ENCODE data around the gene ARHGEF1.

The ARHGEF1 gene

DNA sequence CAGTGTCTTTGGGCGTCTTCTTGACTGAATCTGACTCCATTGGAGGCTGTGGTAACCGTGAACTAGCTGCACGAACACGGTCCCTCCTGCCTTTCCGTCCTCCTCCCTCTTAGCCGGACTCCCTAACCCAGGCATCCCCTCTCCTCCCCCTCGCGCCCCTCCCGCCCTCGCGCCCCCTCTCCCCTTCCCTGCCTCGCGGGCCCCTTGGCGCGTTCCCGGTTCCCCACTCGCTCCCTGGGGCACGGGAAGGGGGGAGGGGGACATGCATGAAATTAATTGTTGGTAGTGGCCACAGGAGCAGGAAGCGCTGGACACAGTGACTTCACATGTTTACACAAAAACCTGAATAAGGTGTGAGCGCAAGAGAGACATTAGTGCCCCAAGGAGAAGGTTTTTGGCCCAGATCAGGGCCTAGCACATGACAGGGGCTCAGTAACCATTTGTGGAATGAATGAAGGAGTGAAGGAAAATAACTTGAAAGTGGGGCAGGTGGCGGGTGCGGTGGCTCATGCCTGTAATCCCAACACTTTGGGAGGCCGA lies 37.9 kb upstream of the ARHGEF1 start:
- H3K27me3 ChIP-seq (ENCODE audit: insufficient read depth, low read length, poor library complexity, severe bottlenecking), result no peaks in the 10 kb centered on the region
- H3K4me2 ChIP-seq (ENCODE audit: low read depth, low read length, poor library complexity, severe bottlenecking), result no peak overlapping the region
- no peaks in the 10 kb centered on the region for H3K79me2 ChIP-seq (ENCODE audit: insufficient read depth, low read length)
- no peaks in the 10 kb centered on the region for H3K36me3 ChIP-seq (ENCODE audit: insufficient read depth, low read length)
- H2AFZ ChIP-seq (ENCODE audit: low read length), result no peak overlapping the region
- no peaks in the 10 kb centered on the region for H3K4me1 ChIP-seq (ENCODE audit: insufficient read depth, low read length, poor library complexity, severe bottlenecking)
- no peak overlapping the region for H3K4me3 ChIP-seq (ENCODE audit: low read length, poor library complexity, severe bottlenecking)
- no peaks in the 10 kb centered on the region for H3K9me3 ChIP-seq (ENCODE audit: insufficient read depth, low read depth, low read length)
- H3K9me2 ChIP-seq (replicated peaks; ENCODE audit: low read depth, low read length), result no peaks in the 10 kb centered on the region
- no peaks in the 10 kb centered on the region for H4K20me1 ChIP-seq (ENCODE audit: insufficient read depth, low read length, poor library complexity, severe bottlenecking)
- no peaks in the 10 kb centered on the region for H3F3A ChIP-seq (ENCODE audit: low read depth)
- H3K9ac ChIP-seq (ENCODE audit: low read depth, low read length, poor library complexity, severe bottlenecking), result no peak overlapping the region
- TF ChIP-seq CTCF (conservative IDR thresholded peaks at IDR 0.05; ENCODE audit: low read length), result no peak

- no peak overlapping the region for H3K4me2 ChIP-seq (ENCODE audit: low read depth, low read length, poor library complexity, severe bottlenecking)
- no peaks in the 10 kb centered on the region for H3F3A ChIP-seq (ENCODE audit: low read depth)
- no peaks in the 10 kb centered on the region for H4K20me1 ChIP-seq (ENCODE audit: insufficient read depth, low read length, poor library complexity, severe bottlenecking)
- H2AFZ ChIP-seq (ENCODE audit: low read length), result no peak overlapping the region
- H3K27me3 ChIP-seq (ENCODE audit: insufficient read depth, low read length, poor library complexity, severe bottlenecking), result no peaks in the 10 kb centered on the region
- H3K79me2 ChIP-seq (ENCODE audit: insufficient read depth, low read length), result no peaks in the 10 kb centered on the region
- H3K9ac ChIP-seq (ENCODE audit: low read depth, low read length, poor library complexity, severe bottlenecking), result no peak overlapping the region
- no peaks in the 10 kb centered on the region for H3K36me3 ChIP-seq (ENCODE audit: insufficient read depth, low read length)
- TF ChIP-seq CTCF (conservative IDR thresholded peaks at IDR 0.05; ENCODE audit: low read length), result no peak
- no peak for TF ChIP-seq EZH2phosphoT487 (IDR thresholded peaks at IDR 0.05; ENCODE audit: borderline replicate concordance)
- no peaks in the 10 kb centered on the region for H3K9me2 ChIP-seq (replicated peaks; ENCODE audit: low read depth, low read length)
- no peak overlapping the region for H3K4me3 ChIP-seq (ENCODE audit: low read length, poor library complexity, severe bottlenecking)
- no peaks in the 10 kb centered on the region for H3K9me3 ChIP-seq (ENCODE audit: insufficient read depth, low read depth, low read length)
- no peaks in the 10 kb centered on the region for H3K4me1 ChIP-seq (ENCODE audit: insufficient read depth, low read length, poor library complexity, severe bottlenecking)
These were observed 35.5 kb upstream of the ARHGEF1 start for GRCh38 chr19:41847351-41848105.

GRCh38 chr19:41848666-41849065 lies 34.3 kb upstream of the ARHGEF1 start:
- H3K27me3 ChIP-seq (ENCODE audit: insufficient read depth, low read length, poor library complexity, severe bottlenecking), result no peaks in the 10 kb centered on the region
- H3K9me3 ChIP-seq (ENCODE audit: insufficient read depth, low read depth, low read length), result no peaks in the 10 kb centered on the region
- no peaks in the 10 kb centered on the region for H3K36me3 ChIP-seq (ENCODE audit: insufficient read depth, low read length)
- H3K4me2 ChIP-seq (ENCODE audit: low read depth, low read length, poor library complexity, severe bottlenecking), result no peak overlapping the region
- H4K20me1 ChIP-seq (ENCODE audit: insufficient read depth, low read length, poor library complexity, severe bottlenecking), result no peaks in the 10 kb centered on the region
- no peaks in the 10 kb centered on the region for H3K79me2 ChIP-seq (ENCODE audit: insufficient read depth, low read length)
- no peaks in the 10 kb centered on the region for H3K4me1 ChIP-seq (ENCODE audit: insufficient read depth, low read length, poor library complexity, severe bottlenecking)
- no peaks in the 10 kb centered on the region for H3F3A ChIP-seq (ENCODE audit: low read depth)
- H3K4me3 ChIP-seq (ENCODE audit: low read length, poor library complexity, severe bottlenecking), result no peak overlapping the region
- H3K9me2 ChIP-seq (replicated peaks; ENCODE audit: low read depth, low read length), result no peaks in the 10 kb centered on the region
- TF ChIP-seq CTCF (conservative IDR thresholded peaks at IDR 0.05; ENCODE audit: low read length), result no peak
- no peak overlapping the region for H2AFZ ChIP-seq (ENCODE audit: low read length)
- no peak overlapping the region for H3K9ac ChIP-seq (ENCODE audit: low read depth, low read length, poor library complexity, severe bottlenecking)
